Mucosa of descending colon (tissue), 3 donors: ENCODE results near the gene PSG1. TPM values are rescaled to one million over a fixed set of nuclear protein-coding genes. Genes with fewer than 3 reads are reported as not detected.
"Not testable (repeated sequence)": the region's sequence is repeated elsewhere in the genome, so short reads cannot be mapped to it uniquely, and the experiment has no call there.

Experiments used
- ATAC-seq: fragments of 200-7000 bp; cut with Tn5 transposase; one replicate; pipeline ENCODE4 v1.9.1; 2020; ENCODE audit warnings: mild to moderate bottlenecking, moderate library complexity
- DNase-seq, 3 donors: peaks; one replicate each; pipeline ENCODE4 v3.0.0-alpha.2; 2020
- H3K36me3 ChIP-seq: fragments of 200-600 bp; one replicate; pipeline ENCODE4 v1.8.0; 2021; ENCODE audit warnings: low read depth, mild to moderate bottlenecking
- H3K4me1 ChIP-seq: fragments of 200-600 bp; one replicate; pipeline ENCODE4 v1.8.0; 2021; ENCODE audit warnings: low read depth, mild to moderate bottlenecking
- H3K4me3 ChIP-seq: fragments of 200-600 bp; one replicate; pipeline ENCODE4 v1.8.0; 2021; ENCODE audit warnings: mild to moderate bottlenecking
- H3K9me3 ChIP-seq: fragments of 200-600 bp; one replicate; pipeline ENCODE4 v1.8.0; 2021; ENCODE audit warnings: mild to moderate bottlenecking
- intact Hi-C, 2 donors: fragments of 100-400 bp; cut with DNase I in 1 of 2; cut with micrococcal nuclease in 1 of 2; formaldehyde crosslinking; loops; one replicate each; pipeline versions ENCODE4 v1.11.0 to v1.11.1; 2022; cut with DNase I, micrococcal nuclease
- total RNA-seq, 3 donors: library from RNA; stranded (reverse); fragmentation: NEBNext Ultra II Directional in 2 of 3; extraction: Animal tissue kit (Norgen Biotek cat#: 25700) in 2 of 3; gene quantifications; one replicate each; pipeline versions ENCODE4 v1.2.1 to v1.2.4, GENCODE V29; 2021 to 2023
- TF ChIP-seq, protein P1 (sequence below): fragments of 200-600 bp; IDR thresholded peaks from one replicate; pipeline ENCODE4 v1.8.0; 2022; ENCODE audit warnings: antibody characterized with exemption, mild to moderate bottlenecking
- donor health status: DM: no; HTN: no; CAD: no; lungs with moderate emphysema.
- donor health status: DM: no; HTN: no; CAD: no.
- donor health status: DM: no; HTN: yes; CAD: no.

PSG1 gene
- total RNA-seq, 3 donors from 2014 or later, result not detected

- H3K36me3 ChIP-seq, H3K4me1 ChIP-seq, ATAC-seq, intact Hi-C loops, H3K9me3 ChIP-seq, H3K4me3 ChIP-seq, DNase-seq: not testable (repeated sequence)
Observed at GRCh38 chr19:42880621-42881020, 1.1 kb upstream of the PSG1 start.

DNA sequence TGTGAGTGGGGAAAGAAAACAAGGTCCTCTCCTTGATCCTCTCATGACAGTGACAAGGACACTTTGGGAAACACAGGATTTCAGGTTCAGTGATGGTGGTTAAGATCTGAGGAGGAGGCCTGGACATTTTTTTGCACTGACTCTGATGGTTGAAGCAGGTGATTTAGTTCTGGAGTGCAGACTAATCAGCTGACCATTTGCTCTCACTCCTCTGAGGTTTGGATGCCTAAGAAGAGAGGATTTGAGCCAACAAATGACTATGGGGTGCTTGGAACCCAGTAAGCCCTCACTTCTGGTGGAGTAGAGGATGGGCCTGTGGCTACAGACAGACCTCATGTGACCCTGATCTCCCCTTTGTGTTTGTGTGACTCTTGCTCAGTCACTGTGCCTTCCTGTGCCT is 2.9 kb downstream of the PSG1 start:
- H3K4me1 ChIP-seq, H3K36me3 ChIP-seq, DNase-seq, H3K9me3 ChIP-seq, ATAC-seq, H3K4me3 ChIP-seq, intact Hi-C loops: not testable (repeated sequence)

DNA sequence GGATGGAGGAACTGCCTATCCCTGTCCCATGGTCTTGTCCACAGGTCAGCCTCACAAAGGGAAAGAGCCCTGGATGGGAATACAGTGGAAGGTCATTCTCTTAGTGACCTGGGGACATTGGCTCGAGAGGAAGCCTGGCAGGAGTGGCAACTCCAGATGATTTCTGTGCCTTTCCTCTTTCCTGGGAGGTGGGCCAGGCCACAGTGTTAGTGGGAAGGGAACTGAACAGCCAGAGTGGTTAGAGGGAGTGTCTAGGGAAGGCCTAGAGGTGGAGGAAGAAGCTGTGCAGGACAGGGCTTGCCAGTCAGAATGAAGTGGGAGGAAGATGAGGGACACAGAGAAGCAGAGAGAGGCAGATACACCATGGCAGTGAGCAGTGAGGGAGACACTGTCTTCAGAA is 3.6 kb downstream of the PSG1 start:
- H3K9me3 ChIP-seq, H3K4me3 ChIP-seq, intact Hi-C loops, H3K36me3 ChIP-seq, ATAC-seq, DNase-seq, H3K4me1 ChIP-seq: not testable (repeated sequence)

DNA sequence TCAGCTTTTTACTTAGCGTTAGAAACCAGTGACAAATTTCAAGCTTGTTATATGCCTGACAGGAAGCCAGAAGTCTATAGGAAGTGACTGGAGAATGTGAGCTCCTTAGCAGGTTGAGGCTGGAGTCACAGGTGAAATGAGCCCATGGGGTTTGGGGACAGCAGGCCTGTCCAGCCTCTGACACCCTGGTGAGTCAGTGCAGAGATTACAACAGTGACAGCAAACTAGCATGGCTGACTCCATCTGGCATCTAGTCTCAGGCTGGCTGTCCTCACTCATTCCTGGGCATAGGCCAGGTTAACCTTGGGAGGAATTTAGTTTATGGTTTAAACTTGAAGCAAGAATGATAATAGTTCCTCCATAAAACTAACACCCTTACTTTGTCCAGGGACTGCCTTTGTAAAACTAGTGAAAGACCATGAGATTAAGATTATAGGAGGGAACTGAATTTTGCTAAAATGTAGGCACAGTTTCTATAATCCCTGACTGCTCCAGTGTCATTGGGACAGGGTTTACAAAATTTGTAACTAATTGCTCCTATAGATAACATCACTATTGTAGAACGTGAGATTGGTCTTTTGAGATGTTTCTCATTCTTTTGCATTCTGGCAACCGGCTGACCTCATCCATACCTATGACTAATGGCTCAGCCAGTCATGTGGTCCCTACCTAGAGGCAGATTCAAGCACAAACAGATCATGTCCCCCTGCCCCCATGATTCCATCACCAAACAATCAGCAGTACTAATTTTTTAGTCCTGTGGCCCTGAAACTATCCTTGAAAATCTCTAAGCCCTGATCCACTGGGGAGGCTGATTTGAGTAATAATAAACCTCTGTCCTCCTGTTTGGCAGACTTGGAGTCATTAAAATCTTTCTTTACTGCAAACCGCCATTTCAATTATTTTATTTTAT is 4.4 kb downstream of the PSG1 start:
- intact Hi-C loops, ATAC-seq, H3K36me3 ChIP-seq, H3K4me3 ChIP-seq, H3K9me3 ChIP-seq, H3K4me1 ChIP-seq, DNase-seq: not testable (repeated sequence)

- ATAC-seq, intact Hi-C loops, H3K4me1 ChIP-seq, DNase-seq, H3K4me3 ChIP-seq, H3K9me3 ChIP-seq, H3K36me3 ChIP-seq: not testable (repeated sequence)
Observed at GRCh38 chr19:42874136-42874535, 5.4 kb downstream of the PSG1 start.

DNA sequence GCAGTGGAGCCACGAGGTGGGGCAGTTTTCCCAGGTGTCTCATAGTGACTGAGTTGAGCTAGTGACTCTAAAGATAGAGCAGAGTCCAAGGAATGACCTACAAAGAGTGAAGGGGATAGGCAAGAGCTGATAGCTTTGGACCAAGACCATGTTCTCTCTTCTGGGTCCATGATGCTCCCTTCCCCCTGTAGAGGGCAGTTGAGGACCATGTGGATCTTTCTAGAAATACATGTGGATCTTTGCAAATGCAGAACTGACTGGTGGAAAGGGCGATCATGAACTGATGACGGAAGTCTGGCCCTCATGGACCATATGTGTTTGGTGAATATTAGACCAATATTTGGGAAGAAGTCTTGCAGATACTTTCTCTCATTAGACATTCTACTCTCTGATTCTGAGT is 6.9 kb downstream of the PSG1 start:
- intact Hi-C loops, result no loop called here
- no peaks in the 10 kb centered on the region for H3K36me3 ChIP-seq
- DNase-seq, result no peak
- TF ChIP-seq, protein P1, sequence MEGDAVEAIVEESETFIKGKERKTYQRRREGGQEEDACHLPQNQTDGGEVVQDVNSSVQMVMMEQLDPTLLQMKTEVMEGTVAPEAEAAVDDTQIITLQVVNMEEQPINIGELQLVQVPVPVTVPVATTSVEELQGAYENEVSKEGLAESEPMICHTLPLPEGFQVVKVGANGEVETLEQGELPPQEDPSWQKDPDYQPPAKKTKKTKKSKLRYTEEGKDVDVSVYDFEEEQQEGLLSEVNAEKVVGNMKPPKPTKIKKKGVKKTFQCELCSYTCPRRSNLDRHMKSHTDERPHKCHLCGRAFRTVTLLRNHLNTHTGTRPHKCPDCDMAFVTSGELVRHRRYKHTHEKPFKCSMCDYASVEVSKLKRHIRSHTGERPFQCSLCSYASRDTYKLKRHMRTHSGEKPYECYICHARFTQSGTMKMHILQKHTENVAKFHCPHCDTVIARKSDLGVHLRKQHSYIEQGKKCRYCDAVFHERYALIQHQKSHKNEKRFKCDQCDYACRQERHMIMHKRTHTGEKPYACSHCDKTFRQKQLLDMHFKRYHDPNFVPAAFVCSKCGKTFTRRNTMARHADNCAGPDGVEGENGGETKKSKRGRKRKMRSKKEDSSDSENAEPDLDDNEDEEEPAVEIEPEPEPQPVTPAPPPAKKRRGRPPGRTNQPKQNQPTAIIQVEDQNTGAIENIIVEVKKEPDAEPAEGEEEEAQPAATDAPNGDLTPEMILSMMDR, result no peak
- no peak for ATAC-seq
- H3K9me3 ChIP-seq, result no peaks in the 10 kb centered on the region
- no peaks in the 10 kb centered on the region for H3K4me1 ChIP-seq
- no peak overlapping the region for H3K4me3 ChIP-seq

GRCh38 chr19:42857544-42857867 is 22.0 kb downstream of the PSG1 start:
- no peaks in the 10 kb centered on the region for H3K36me3 ChIP-seq
- ATAC-seq (no peak), DNase-seq (no peak)
- H3K9me3 ChIP-seq, result no peaks in the 10 kb centered on the region
- intact Hi-C loops, result no loop called here
- no peak overlapping the region for H3K4me3 ChIP-seq
- TF ChIP-seq, protein P1, result no peak
- no peaks in the 10 kb centered on the region for H3K4me1 ChIP-seq

DNA sequence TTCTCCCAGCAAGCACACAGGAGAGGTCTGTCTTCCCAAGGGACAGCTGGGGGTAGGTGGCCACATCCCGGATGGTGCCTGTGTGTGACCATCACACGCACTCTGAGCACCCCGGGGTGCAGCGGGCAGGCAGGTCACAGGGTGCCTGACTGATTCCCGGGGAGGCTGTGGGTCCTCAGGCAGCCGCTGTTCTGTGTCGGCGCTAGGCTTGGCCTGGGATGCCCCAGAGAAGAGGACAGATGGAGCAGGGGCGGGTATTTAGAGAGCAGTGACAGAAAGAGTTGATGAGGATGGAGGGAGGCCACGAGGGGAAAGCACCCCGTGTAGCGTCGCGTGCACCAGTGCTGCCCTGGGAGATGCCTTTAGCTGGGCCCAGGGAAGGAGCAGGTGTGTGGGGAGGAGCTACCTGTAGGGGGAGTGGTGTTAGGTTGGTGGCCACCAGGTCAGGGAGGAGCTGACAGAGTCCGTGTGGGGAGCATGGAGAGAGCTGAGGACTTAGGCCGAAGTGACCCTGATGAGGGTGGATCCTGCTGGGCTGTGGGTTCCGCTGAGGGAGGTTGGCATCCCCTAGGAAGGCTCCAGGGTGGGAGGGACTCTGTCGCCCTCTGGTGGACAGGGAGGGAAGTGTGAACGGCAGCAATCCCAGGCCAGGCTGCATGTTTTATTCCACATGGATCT is 22.5 kb downstream of the PSG1 start:
- TF ChIP-seq, protein P1, result peak; percentile 12
- H3K36me3 ChIP-seq, H3K4me3 ChIP-seq, H3K4me1 ChIP-seq, ATAC-seq, H3K9me3 ChIP-seq, intact Hi-C loops: not testable (repeated sequence)
- DNase-seq, result peak in 1 of 3 donors; percentile 2

GRCh38 chr19:42854745-42855144 is 24.8 kb downstream of the PSG1 start:
- H3K9me3 ChIP-seq, DNase-seq, ATAC-seq, intact Hi-C loops, H3K36me3 ChIP-seq, H3K4me1 ChIP-seq, H3K4me3 ChIP-seq: not testable (repeated sequence)

DNA sequence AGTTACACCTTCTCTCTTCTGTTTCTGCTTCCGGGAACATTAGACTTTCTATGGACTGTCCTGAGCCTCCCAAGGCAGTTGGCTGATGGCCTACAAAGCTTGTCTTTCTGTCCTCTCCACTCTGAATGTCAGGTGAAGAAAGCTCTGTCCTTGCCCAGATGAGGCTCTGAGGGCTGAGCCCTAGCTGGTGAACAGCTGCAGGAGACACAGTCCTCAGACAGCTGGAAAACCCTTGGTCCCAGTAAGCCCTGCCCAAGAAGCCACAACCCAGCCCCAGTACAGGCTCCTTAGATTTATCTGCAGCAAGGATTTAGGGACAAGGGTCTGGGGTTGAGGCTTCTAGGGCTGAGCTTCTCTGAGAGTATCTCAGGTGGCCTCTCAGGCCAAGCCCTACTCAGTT is 26.3 kb downstream of the PSG1 start:
- DNase-seq, H3K9me3 ChIP-seq, H3K4me3 ChIP-seq, H3K4me1 ChIP-seq, intact Hi-C loops, H3K36me3 ChIP-seq, ATAC-seq: not testable (repeated sequence)

DNA sequence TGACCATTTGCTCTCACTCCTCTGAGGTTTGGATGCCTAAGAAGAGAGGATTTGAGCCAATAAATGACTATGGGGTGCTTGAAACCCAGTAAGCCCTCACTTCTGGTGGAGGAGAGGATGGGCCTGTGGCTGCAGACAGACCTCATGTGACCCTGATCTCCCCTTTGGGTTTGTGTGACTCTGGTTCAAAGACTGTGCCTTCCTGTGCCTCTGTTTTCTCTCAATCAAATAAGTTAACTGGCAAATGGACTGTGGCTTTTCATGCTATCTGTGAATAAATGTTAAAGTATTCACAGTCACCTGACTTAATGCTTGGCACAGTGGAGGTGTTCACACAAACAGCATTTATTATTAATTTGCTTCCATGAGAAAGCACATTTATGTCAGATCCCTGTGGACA is 26.7 kb downstream of the PSG1 start:
- DNase-seq, ATAC-seq, H3K9me3 ChIP-seq, H3K4me3 ChIP-seq, H3K36me3 ChIP-seq, intact Hi-C loops, H3K4me1 ChIP-seq: not testable (repeated sequence)
